ENCODE data around the gene FBXO3.

DNA sequence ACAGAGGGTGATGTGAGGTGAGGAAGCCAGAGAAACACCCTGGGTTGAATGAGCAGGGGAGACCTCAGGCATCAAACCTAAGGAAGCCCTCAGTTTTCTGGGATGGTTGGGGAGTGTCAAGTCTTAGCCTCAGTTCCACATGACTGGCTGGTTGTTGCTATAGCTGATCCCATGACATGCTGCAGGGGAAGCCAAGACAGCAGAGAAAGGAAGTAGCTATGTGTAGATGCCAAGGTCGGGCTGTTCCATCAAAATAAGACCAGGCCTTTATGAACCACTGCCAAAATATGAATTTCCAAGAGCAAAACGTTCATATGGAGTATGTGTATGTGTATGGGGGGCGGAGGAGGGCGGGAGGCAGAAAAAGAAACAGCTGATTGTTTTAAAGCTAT is 49.7 kb downstream of the FBXO3 start:
- TF ChIP-seq YY1 (IDR thresholded peaks at IDR 0.05; ENCODE audit: extremely low read depth, insufficient replicate concordance, low read depth, low read length) (no peak), POLR2AphosphoS5 (IDR thresholded peaks at IDR 0.05; ENCODE audit: low read depth, low read length) (no peak), RAD21 (IDR thresholded peaks at IDR 0.05; ENCODE audit: low read depth) (no peak), POLR2A (IDR thresholded peaks at IDR 0.05; ENCODE audit: borderline replicate concordance, extremely low read depth, insufficient read depth, insufficient read length) (no peak)
- TF ChIP-seq, protein P1, sequence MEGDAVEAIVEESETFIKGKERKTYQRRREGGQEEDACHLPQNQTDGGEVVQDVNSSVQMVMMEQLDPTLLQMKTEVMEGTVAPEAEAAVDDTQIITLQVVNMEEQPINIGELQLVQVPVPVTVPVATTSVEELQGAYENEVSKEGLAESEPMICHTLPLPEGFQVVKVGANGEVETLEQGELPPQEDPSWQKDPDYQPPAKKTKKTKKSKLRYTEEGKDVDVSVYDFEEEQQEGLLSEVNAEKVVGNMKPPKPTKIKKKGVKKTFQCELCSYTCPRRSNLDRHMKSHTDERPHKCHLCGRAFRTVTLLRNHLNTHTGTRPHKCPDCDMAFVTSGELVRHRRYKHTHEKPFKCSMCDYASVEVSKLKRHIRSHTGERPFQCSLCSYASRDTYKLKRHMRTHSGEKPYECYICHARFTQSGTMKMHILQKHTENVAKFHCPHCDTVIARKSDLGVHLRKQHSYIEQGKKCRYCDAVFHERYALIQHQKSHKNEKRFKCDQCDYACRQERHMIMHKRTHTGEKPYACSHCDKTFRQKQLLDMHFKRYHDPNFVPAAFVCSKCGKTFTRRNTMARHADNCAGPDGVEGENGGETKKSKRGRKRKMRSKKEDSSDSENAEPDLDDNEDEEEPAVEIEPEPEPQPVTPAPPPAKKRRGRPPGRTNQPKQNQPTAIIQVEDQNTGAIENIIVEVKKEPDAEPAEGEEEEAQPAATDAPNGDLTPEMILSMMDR (IDR thresholded peaks at IDR 0.05 in 2 of 3, conservative IDR thresholded peaks at IDR 0.05 in 1 of 3; ENCODE audit: borderline replicate concordance in 1 of 3, insufficient read depth in 1 of 3, low read depth in 2 of 3, low read length in 2 of 3) = no peak
- TF ChIP-seq, protein P2, sequence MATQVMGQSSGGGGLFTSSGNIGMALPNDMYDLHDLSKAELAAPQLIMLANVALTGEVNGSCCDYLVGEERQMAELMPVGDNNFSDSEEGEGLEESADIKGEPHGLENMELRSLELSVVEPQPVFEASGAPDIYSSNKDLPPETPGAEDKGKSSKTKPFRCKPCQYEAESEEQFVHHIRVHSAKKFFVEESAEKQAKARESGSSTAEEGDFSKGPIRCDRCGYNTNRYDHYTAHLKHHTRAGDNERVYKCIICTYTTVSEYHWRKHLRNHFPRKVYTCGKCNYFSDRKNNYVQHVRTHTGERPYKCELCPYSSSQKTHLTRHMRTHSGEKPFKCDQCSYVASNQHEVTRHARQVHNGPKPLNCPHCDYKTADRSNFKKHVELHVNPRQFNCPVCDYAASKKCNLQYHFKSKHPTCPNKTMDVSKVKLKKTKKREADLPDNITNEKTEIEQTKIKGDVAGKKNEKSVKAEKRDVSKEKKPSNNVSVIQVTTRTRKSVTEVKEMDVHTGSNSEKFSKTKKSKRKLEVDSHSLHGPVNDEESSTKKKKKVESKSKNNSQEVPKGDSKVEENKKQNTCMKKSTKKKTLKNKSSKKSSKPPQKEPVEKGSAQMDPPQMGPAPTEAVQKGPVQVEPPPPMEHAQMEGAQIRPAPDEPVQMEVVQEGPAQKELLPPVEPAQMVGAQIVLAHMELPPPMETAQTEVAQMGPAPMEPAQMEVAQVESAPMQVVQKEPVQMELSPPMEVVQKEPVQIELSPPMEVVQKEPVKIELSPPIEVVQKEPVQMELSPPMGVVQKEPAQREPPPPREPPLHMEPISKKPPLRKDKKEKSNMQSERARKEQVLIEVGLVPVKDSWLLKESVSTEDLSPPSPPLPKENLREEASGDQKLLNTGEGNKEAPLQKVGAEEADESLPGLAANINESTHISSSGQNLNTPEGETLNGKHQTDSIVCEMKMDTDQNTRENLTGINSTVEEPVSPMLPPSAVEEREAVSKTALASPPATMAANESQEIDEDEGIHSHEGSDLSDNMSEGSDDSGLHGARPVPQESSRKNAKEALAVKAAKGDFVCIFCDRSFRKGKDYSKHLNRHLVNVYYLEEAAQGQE (IDR thresholded peaks at IDR 0.05; ENCODE audit: low read depth) = no peak
